WTC11 (cell line): ENCODE data around the gene USP50.

Experiments used
- ATF2 ChIP-seq: sonication (generic); formaldehyde crosslinking; IDR thresholded peaks from 2 replicates; pipeline ENCODE4 v1.8.1; 2022; ENCODE audit warnings: low read depth, missing genetic modification reagents, borderline replicate concordance
- SP1 ChIP-seq: sonication (generic); formaldehyde crosslinking; conservative IDR thresholded peaks from 2 replicates; pipeline ENCODE4 v1.8.1; 2022; ENCODE audit warnings: missing genetic modification reagents
- USF1 ChIP-seq: sonication (generic); formaldehyde crosslinking; IDR thresholded peaks from 2 replicates; pipeline ENCODE4 v1.8.0; 2022; ENCODE audit warnings: mild to moderate bottlenecking, missing genetic modification reagents
- ZBTB21 ChIP-seq: sonication (generic); formaldehyde crosslinking; IDR thresholded peaks from 2 replicates; pipeline ENCODE4 v1.8.1; 2023; ENCODE audit warnings: mild to moderate bottlenecking, missing genetic modification reagents, borderline replicate concordance
- ZNF423 ChIP-seq: fragments of 250-450 bp; sonication (Bioruptor Pico); IDR thresholded peaks from 2 replicates; pipeline ENCODE4 v2.1.2; 2022; ENCODE audit warnings: mild to moderate bottlenecking, moderate library complexity
- TF ChIP-seq, protein P1 (sequence below): fragments of 200-600 bp; IDR thresholded peaks from 2 replicates; pipeline ENCODE4 v1.8.0; 2022; ENCODE audit warnings: antibody characterized with exemption
- TF ChIP-seq, protein P2 (sequence below): sonication (generic); formaldehyde crosslinking; IDR thresholded peaks from 2 replicates; pipeline ENCODE4 v1.8.1; 2023; ENCODE audit warnings: mild to moderate bottlenecking, missing genetic modification reagents, moderate library complexity
- TF ChIP-seq, protein P3 (sequence below): sonication (generic); formaldehyde crosslinking; IDR thresholded peaks from 2 replicates; pipeline ENCODE4 v1.8.0; 2023; ENCODE audit warnings: missing genetic modification reagents

DNA sequence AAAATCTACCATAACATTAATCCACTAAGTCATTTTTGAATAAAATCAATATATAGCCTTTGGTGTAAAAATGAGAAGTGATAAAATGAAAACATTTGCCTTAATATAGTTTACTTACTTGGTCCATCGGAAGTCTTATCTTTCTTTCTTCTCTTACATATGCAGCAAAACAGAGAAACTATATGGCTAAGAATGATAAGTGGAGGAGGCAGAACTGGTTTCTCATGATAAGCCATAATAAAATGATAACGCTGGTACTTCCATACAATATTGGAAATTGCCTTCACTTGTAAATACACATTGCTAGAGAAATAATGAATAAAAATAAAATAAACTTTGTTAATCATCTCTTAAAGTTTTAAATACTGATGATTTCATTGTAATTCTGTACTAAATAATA, 47.8 kb upstream of the USP50 start:
- TF ChIP-seq ATF2 (CRISPR knock-in tag) (no peak), ZBTB21 (no peak), SP1 (CRISPR knock-in tag) (no peak), USF1 (CRISPR knock-in tag) (no peak), ZNF423 (CRISPR knock-in tag) (no peak)
- TF ChIP-seq, protein P1, sequence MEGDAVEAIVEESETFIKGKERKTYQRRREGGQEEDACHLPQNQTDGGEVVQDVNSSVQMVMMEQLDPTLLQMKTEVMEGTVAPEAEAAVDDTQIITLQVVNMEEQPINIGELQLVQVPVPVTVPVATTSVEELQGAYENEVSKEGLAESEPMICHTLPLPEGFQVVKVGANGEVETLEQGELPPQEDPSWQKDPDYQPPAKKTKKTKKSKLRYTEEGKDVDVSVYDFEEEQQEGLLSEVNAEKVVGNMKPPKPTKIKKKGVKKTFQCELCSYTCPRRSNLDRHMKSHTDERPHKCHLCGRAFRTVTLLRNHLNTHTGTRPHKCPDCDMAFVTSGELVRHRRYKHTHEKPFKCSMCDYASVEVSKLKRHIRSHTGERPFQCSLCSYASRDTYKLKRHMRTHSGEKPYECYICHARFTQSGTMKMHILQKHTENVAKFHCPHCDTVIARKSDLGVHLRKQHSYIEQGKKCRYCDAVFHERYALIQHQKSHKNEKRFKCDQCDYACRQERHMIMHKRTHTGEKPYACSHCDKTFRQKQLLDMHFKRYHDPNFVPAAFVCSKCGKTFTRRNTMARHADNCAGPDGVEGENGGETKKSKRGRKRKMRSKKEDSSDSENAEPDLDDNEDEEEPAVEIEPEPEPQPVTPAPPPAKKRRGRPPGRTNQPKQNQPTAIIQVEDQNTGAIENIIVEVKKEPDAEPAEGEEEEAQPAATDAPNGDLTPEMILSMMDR: no peak
- TF ChIP-seq, protein P2, sequence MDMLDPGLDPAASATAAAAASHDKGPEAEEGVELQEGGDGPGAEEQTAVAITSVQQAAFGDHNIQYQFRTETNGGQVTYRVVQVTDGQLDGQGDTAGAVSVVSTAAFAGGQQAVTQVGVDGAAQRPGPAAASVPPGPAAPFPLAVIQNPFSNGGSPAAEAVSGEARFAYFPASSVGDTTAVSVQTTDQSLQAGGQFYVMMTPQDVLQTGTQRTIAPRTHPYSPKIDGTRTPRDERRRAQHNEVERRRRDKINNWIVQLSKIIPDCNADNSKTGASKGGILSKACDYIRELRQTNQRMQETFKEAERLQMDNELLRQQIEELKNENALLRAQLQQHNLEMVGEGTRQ (CRISPR knock-in tag): no peak
- TF ChIP-seq, protein P3, sequence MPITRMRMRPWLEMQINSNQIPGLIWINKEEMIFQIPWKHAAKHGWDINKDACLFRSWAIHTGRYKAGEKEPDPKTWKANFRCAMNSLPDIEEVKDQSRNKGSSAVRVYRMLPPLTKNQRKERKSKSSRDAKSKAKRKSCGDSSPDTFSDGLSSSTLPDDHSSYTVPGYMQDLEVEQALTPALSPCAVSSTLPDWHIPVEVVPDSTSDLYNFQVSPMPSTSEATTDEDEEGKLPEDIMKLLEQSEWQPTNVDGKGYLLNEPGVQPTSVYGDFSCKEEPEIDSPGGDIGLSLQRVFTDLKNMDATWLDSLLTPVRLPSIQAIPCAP (CRISPR knock-in tag): no peak
